GM19035 (cell line): ENCODE measurements around the gene NRCAM.

Experiments used
- ATAC-seq: cut with Tn5 transposase; IDR thresholded peaks from one replicate; pipeline ENCODE4 v1.9.1; 2021; ENCODE audit not compliant: unreplicated experiment

NRCAM gene

GRCh38 chr7:108225531-108226181, 230.6 kb downstream of the NRCAM start:
- ATAC-seq: no peak

GRCh38 chr7:108224387-108224786, 231.8 kb downstream of the NRCAM start:
- no peak for ATAC-seq

- ATAC-seq: no peak
Observed at GRCh38 chr7:108222236-108222892, 233.9 kb downstream of the NRCAM start.

GRCh38 chr7:108211382-108212201, 244.6 kb downstream of the NRCAM start:
- ATAC-seq: peak; percentile 66

- ATAC-seq: no peak
Observed at GRCh38 chr7:108210796-108211195, 245.4 kb downstream of the NRCAM start.

GRCh38 chr7:108205311-108205710, 250.9 kb downstream of the NRCAM start:
- ATAC-seq: no peak

- no peak for ATAC-seq
Observed at GRCh38 chr7:108204281-108204796, 251.9 kb downstream of the NRCAM start.

GRCh38 chr7:108203537-108203936, 252.7 kb downstream of the NRCAM start:
- ATAC-seq: peak; percentile 66

- ATAC-seq: no peak
Observed at GRCh38 chr7:108202743-108203142, 253.5 kb downstream of the NRCAM start.

- no peak for ATAC-seq
Observed at GRCh38 chr7:108201766-108202165, 254.5 kb downstream of the NRCAM start.

GRCh38 chr7:108200326-108200725, 255.9 kb downstream of the NRCAM start:
- no peak for ATAC-seq

- ATAC-seq: no peak
Observed at GRCh38 chr7:108197371-108198091, 258.7 kb downstream of the NRCAM start.

- ATAC-seq: no peak
Observed at GRCh38 chr7:108196004-108196403, 260.2 kb downstream of the NRCAM start.

GRCh38 chr7:108193594-108194498, 262.4 kb downstream of the NRCAM start:
- no peak for ATAC-seq

GRCh38 chr7:108190891-108191290, 265.3 kb downstream of the NRCAM start:
- no peak for ATAC-seq

- ATAC-seq: peak; percentile 87
Observed at GRCh38 chr7:108189733-108190388, 266.4 kb downstream of the NRCAM start.

GRCh38 chr7:108188724-108189123, 267.5 kb downstream of the NRCAM start:
- no peak for ATAC-seq

- ATAC-seq: no peak
Observed at GRCh38 chr7:108181073-108181985, 274.9 kb downstream of the NRCAM start.
